A673 (cell line): ENCODE results near the gene ARHGAP15. TPM values are rescaled to one million over a fixed set of nuclear protein-coding genes. Genes with fewer than 3 reads are reported as not detected.

Experiments
- BruUV-seq: library from RNA; stranded (reverse); fragments of 400-500 nt; replicated peaks from 2 replicates; lab custom pipeline; 2021; lab: Mats Ljungman, UMichigan
- CTCF ChIA-PET: fragments of 300-600 bp; sonication (Branson Sonifier 250); formaldehyde crosslinking; loops from one replicate; lab custom pipeline; 2022; ENCODE audit warnings: antibody characterized with exemption; lab: Charles Lee
- POLR2A ChIA-PET: fragments of 300-600 bp; sonication (Branson Sonifier 250); formaldehyde crosslinking; loops from one replicate; lab custom pipeline; 2022; ENCODE audit warnings: antibody characterized with exemption; ENCODE audit not compliant: low non-redundant PET; lab: Charles Lee
- DNase-seq: peaks from one replicate; pipeline ENCODE4 v3.0.0-alpha.2; 2015; ENCODE audit warnings: low spot score
- H3K27ac ChIP-seq: fragments of 200-600 bp; sonication (generic); 2 replicates; pipeline ENCODE4 v1.5.1; 2016; ENCODE audit warnings: mixed run types, low read depth, mild to moderate bottlenecking, mixed read lengths, antibody characterized with exemption, low read length; ENCODE audit not compliant: poor library complexity, severe bottlenecking
- H3K27me3 ChIP-seq: fragments of 200-600 bp; sonication (generic); replicated peaks from 2 replicates; pipeline ENCODE4 v1.6.1; 2017; ENCODE audit warnings: mixed run types, low read depth, mild to moderate bottlenecking, mixed read lengths, antibody characterized with exemption, low read length; ENCODE audit not compliant: insufficient read depth, poor library complexity
- H3K36me3 ChIP-seq: fragments of 200-600 bp; sonication (generic); 2 replicates; pipeline ENCODE4 v1.6.1; 2016; ENCODE audit warnings: mixed run types, mild to moderate bottlenecking, mixed read lengths, antibody characterized with exemption, low read length; ENCODE audit not compliant: insufficient read depth, poor library complexity, severe bottlenecking
- H3K4me1 ChIP-seq: fragments of 200-600 bp; sonication (generic); 2 replicates; pipeline ENCODE4 v1.6.1; 2017; ENCODE audit warnings: mixed run types, mild to moderate bottlenecking, mixed read lengths, antibody characterized with exemption, low read length; ENCODE audit not compliant: insufficient read depth, poor library complexity, severe bottlenecking
- H3K4me3 ChIP-seq: fragments of 200-600 bp; sonication (generic); 2 replicates; pipeline ENCODE4 v1.5.1; 2016; ENCODE audit warnings: low read depth, mixed run types, mild to moderate bottlenecking, mixed read lengths, low read length; ENCODE audit not compliant: poor library complexity, severe bottlenecking
- H3K9me3 ChIP-seq: fragments of 200-600 bp; sonication (generic); 2 replicates; pipeline ENCODE4 v1.6.1; 2016; ENCODE audit warnings: mixed run types, low read depth, mild to moderate bottlenecking, mixed read lengths, antibody characterized with exemption, low read length; ENCODE audit not compliant: poor library complexity, severe bottlenecking
- CTCF ChIP-seq: fragments of 300-800, 200-600 bp; sonication (generic); conservative IDR thresholded peaks from 2 replicates; pipeline ENCODE4 v1.5.1; 2017; ENCODE audit warnings: low read depth, mild to moderate bottlenecking, antibody characterized with exemption, low read length, moderate library complexity, mixed read lengths
- EZH2 ChIP-seq: fragments of 200-600 bp; sonication (generic); IDR thresholded peaks from 2 replicates; pipeline ENCODE4 v1.6.1; 2017; ENCODE audit warnings: borderline replicate concordance, low read depth, mild to moderate bottlenecking, mixed read lengths, antibody characterized with exemption, low read length; ENCODE audit not compliant: poor library complexity, severe bottlenecking
- intact Hi-C: fragments of 100-400 bp; cut with micrococcal nuclease; formaldehyde crosslinking; loops from one replicate; pipeline ENCODE4 v1.10.0; 2022; ENCODE audit not compliant: unreplicated experiment
- total RNA-seq: library from RNA; stranded (reverse); gene quantifications from 2 replicates; pipeline ENCODE4 v1.2.3, GENCODE V29; 2021

ARHGAP15 gene
- total RNA-seq, 1 experiment from 2014 or later: not detected

GRCh38 chr2:143689541-143689940 lies 560.3 kb downstream of the ARHGAP15 start:
- H3K4me3 ChIP-seq: no peak overlapping the region
- DNase-seq: no peak
- H3K9me3 ChIP-seq: no peaks in the 10 kb centered on the region
- H3K4me1 ChIP-seq: no peaks in the 10 kb centered on the region
- intact Hi-C loops: no loop called here
- ChIA-PET POLR2A (interaction anchor here (0.6 kb wide), 1 partner anchor 79 kb away, joined by 3 read pairs; no protein-coding TSS in a partner anchor), CTCF (no interaction called here)
- no peak for TF ChIP-seq CTCF
- TF ChIP-seq EZH2: no peak
- H3K27me3 ChIP-seq: no peaks in the 10 kb centered on the region
- no TSS peak for BruUV-seq
- no peaks in the 10 kb centered on the region for H3K36me3 ChIP-seq
- no peak overlapping the region for H3K27ac ChIP-seq

GRCh38 chr2:143690235-143690634 lies 561.0 kb downstream of the ARHGAP15 start:
- BruUV-seq: no TSS peak
- no peak for TF ChIP-seq EZH2
- TF ChIP-seq CTCF: no peak
- intact Hi-C loops: no loop called here
- no peak for DNase-seq
- CTCF ChIA-PET: no interaction called here
- Histone ChIP-seq H3K4me3 (no peak overlapping the region), H3K27ac (no peak overlapping the region), H3K9me3 (no peaks in the 10 kb centered on the region), H3K4me1 (no peaks in the 10 kb centered on the region), H3K27me3 (no peaks in the 10 kb centered on the region), H3K36me3 (no peaks in the 10 kb centered on the region)
- POLR2A ChIA-PET: no interaction called here

- no TSS peak for BruUV-seq
- H3K27me3 ChIP-seq: no peaks in the 10 kb centered on the region
- no peak overlapping the region for H3K27ac ChIP-seq
- no peaks in the 10 kb centered on the region for H3K4me1 ChIP-seq
- H3K9me3 ChIP-seq: no peaks in the 10 kb centered on the region
- TF ChIP-seq EZH2 (no peak), CTCF (no peak)
- POLR2A ChIA-PET: interaction anchor here (0.6 kb wide), 1 partner anchor 744 kb away, joined by 3 read pairs; no protein-coding TSS in a partner anchor
- no peak overlapping the region for H3K4me3 ChIP-seq
- H3K36me3 ChIP-seq: no peaks in the 10 kb centered on the region
- intact Hi-C loops: no loop called here
- no peak for DNase-seq
- CTCF ChIA-PET: no interaction called here
Measured at GRCh38 chr2:143691121-143691520, 561.9 kb downstream of the ARHGAP15 start.
